Osteocyte (in vitro differentiated cells): Measurements from ENCODE around the gene CEBPA. TPM values are rescaled to one million over a fixed set of nuclear protein-coding genes. Genes with fewer than 3 reads are reported as not detected.

Experiments
- DNase-seq: peaks from one replicate; pipeline ENCODE4 v3.0.0; 2021; ENCODE audit warnings: mixed read lengths; ENCODE audit not compliant: unreplicated experiment; ENCODE audit errors: extremely low spot score
- H3K27ac Mint-ChIP-seq: one replicate; pipeline ENCODE4 v1.8.0; 2021; ENCODE audit warnings: mild to moderate bottlenecking, mixed read lengths; ENCODE audit not compliant: unreplicated experiment
- H3K27me3 Mint-ChIP-seq: one replicate; pipeline ENCODE4 v1.8.0; 2021; ENCODE audit warnings: mixed read lengths; ENCODE audit not compliant: unreplicated experiment
- H3K36me3 Mint-ChIP-seq: one replicate; pipeline ENCODE4 v1.8.0; 2021; ENCODE audit warnings: mixed read lengths; ENCODE audit not compliant: unreplicated experiment
- H3K4me1 Mint-ChIP-seq: one replicate; pipeline ENCODE4 v1.8.0; 2021; ENCODE audit warnings: mixed read lengths; ENCODE audit not compliant: unreplicated experiment
- H3K4me3 Mint-ChIP-seq: one replicate; pipeline ENCODE4 v1.8.0; 2021; ENCODE audit warnings: mild to moderate bottlenecking, moderate library complexity, mixed read lengths; ENCODE audit not compliant: unreplicated experiment
- H3K9me3 Mint-ChIP-seq: one replicate; pipeline ENCODE4 v1.8.0; 2021; ENCODE audit warnings: mixed read lengths; ENCODE audit not compliant: unreplicated experiment
- total RNA-seq: library from RNA; stranded (reverse); gene quantifications from 2 replicates; pipeline ENCODE4 v1.2.1, GENCODE V29; 2021
- TF ChIP-seq, protein P1 (sequence below): fragments of 200-600 bp; sonication (generic); IDR thresholded peaks from 2 replicates; pipeline ENCODE4 v1.5.0; 2021; ENCODE audit warnings: antibody characterized with exemption, mild to moderate bottlenecking, moderate library complexity

Gene CEBPA
- total RNA-seq, 1 donor from 2014 or later: 0.86 TPM

DNA sequence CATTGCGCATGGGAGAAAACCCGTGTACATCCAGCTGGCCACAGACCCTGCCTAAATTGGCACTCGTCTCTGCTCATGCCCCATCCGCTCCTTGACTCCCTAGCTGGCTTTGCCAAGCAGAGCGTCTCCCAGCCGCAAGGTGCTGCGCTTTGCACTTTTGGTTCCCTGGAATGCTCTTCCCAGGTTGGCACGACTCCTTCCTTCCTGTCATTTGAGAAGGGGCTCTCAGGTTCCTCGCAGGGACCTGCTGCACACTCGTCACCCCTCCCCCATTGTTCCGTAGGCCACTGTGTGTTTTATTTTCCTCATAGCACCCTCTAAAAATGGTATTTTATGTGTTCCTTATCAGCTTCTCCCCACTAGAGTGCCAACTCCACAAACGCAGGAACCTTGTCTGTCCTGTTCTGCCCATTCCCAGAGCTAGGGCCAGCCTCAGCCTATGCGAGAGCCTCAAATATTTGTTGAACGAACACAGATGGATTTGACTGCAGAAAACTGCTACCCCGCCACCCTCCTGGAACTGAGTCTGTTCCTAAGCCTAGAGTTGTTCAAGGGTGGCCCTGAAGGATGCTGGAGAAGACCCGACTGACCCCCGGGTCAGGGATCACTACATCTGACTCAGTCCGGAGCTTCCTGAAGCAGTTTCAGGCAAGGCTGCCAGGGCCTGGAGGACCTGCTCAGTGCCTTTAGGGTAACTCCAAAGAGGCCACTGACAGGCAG, 8.4 kb upstream of the CEBPA start:
- H3K4me1 Mint-ChIP-seq: no peaks in the 10 kb centered on the region
- H3K9me3 Mint-ChIP-seq: no peaks in the 10 kb centered on the region
- peaks cover 31% of the 10 kb centered on the region for H3K27me3 Mint-ChIP-seq
- no peak overlapping the region for H3K27ac Mint-ChIP-seq
- H3K36me3 Mint-ChIP-seq: no peaks in the 10 kb centered on the region
- TF ChIP-seq, protein P1, sequence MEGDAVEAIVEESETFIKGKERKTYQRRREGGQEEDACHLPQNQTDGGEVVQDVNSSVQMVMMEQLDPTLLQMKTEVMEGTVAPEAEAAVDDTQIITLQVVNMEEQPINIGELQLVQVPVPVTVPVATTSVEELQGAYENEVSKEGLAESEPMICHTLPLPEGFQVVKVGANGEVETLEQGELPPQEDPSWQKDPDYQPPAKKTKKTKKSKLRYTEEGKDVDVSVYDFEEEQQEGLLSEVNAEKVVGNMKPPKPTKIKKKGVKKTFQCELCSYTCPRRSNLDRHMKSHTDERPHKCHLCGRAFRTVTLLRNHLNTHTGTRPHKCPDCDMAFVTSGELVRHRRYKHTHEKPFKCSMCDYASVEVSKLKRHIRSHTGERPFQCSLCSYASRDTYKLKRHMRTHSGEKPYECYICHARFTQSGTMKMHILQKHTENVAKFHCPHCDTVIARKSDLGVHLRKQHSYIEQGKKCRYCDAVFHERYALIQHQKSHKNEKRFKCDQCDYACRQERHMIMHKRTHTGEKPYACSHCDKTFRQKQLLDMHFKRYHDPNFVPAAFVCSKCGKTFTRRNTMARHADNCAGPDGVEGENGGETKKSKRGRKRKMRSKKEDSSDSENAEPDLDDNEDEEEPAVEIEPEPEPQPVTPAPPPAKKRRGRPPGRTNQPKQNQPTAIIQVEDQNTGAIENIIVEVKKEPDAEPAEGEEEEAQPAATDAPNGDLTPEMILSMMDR: no peak
- H3K4me3 Mint-ChIP-seq: no peak overlapping the region
- no peak for DNase-seq

DNA sequence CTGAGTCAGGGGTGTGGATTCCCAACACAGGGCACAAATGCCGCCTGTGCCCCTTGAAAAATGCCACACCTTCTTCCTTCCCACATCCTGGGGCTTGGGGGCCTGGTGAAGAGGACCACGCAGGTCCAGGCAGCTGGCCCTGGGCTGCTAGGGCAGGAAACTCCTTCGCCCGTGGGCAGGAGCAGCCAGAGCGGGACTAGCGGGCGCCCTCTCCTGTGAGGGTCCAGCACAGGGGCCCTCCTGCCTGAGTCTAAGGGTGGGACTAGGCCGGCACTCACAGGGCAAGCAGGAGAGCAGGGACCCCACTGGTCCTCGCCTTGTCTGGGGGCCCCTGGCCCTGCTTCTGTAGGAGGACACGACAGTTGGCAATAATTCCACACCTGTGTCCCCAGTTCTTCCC, 7.5 kb upstream of the CEBPA start:
- Mint-ChIP-seq H3K4me3 (no peak overlapping the region), H3K36me3 (no peaks in the 10 kb centered on the region), H3K27me3 (peaks cover 31% of the 10 kb centered on the region), H3K27ac (no peak overlapping the region), H3K9me3 (no peaks in the 10 kb centered on the region), H3K4me1 (no peaks in the 10 kb centered on the region)
- TF ChIP-seq, protein P1: no peak
- DNase-seq: no peak

DNA sequence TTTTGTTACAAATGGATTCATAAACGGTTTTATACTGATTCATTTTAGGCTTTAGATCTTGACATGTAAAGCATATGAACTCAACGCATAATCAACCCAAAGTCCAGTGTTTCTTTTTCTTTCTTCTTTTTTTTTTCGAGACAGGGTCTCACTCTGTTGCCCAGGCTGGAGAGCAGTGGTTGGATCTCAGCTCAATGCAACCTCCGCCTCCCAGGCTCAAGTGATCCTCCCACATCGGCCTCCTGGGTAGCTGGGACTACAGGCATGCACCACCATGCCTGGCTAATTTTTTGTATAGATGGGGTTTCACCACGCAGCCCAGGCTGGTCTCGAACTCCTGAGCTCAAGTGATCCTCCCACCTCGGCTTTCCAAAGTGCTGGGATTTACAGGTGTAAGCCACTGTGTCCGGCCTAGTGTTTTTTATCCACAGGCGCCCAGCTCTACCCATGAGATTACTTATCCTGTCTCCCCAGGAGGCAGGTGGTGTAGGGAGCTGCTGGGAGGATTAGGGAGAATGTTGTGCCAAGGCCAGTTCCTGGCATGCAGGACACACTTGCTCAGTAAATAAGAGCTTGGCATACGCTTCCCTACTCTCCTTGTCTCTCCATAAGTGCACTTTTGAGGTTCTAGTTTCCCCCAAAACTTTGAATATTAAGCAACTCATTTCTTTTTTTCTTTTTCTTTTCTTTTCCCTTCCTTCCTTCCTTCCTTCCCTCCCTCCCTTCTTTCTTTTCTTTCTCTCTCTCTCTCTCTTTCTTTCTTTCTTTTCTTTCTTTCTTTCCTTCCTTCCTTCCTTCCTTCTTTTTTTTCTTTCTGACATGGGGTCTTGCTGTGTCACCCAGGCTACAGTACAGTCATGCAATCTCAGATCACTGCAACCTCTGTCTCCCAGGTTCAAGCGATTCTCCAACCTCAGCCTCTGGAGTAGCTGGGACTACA, 4.8 kb upstream of the CEBPA start:
- DNase-seq: no peak
- Mint-ChIP-seq H3K9me3 (no peaks in the 10 kb centered on the region), H3K4me3 (no peak overlapping the region), H3K36me3 (no peaks in the 10 kb centered on the region), H3K27me3 (peaks cover 31% of the 10 kb centered on the region), H3K4me1 (no peaks in the 10 kb centered on the region), H3K27ac (no peak overlapping the region)
- TF ChIP-seq, protein P1: no peak

DNA sequence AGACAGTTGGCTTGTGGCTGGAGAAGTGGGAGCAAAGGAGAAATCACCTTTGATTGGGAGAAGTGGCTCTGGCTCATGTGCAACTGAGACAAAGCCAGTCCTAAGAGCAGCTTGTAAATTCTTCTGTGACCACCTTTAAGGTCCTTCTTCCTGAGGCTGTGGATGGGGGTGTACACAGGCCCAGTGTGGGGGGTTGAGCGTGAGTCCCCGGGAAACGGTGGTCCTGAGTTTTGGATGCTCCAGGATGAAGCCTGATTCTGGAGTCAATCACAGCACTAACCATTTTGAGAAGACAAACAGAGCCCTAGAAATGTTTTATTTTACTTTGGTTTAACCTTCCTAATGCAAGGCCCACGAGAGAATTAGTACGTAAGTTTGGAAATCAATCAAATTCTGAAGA, 3.9 kb upstream of the CEBPA start:
- DNase-seq: no peak
- Mint-ChIP-seq H3K27me3 (peaks cover 31% of the 10 kb centered on the region), H3K4me1 (peaks cover 2% of the 10 kb centered on the region), H3K9me3 (no peaks in the 10 kb centered on the region), H3K36me3 (no peaks in the 10 kb centered on the region), H3K27ac (no peak overlapping the region), H3K4me3 (no peak overlapping the region)
- TF ChIP-seq, protein P1: no peak
